Stimulated activated CD4-positive, alpha-beta T cell treated with anti-CD3 and anti-CD28 coated beads, Interleukin-12 subunit alpha, Interleukin-12 subunit beta, amount 100 ng/mL, for 24 hours (primary cell): Measurements from ENCODE around the gene ABCG2.
"Not testable (repeated sequence)": the region's sequence is repeated elsewhere in the genome, so short reads cannot be mapped to it uniquely, and the experiment has no call there.

ENCODE experiments used
- DNase-seq, 2 experiments: peaks; one replicate each; pipeline ENCODE4 v3.0.0-alpha.2; 2020; ENCODE audit warnings: low read depth in 2 of 2

ABCG2 gene

GRCh38 chr4:88166608-88167007, 8.2 kb upstream of the ABCG2 start:
- DNase-seq = no peak

- no peak for DNase-seq
These were observed 4.9 kb upstream of the ABCG2 start for GRCh38 chr4:88163336-88163735.

- no peak for DNase-seq
These were observed 4.2 kb upstream of the ABCG2 start for GRCh38 chr4:88162626-88163025.

- DNase-seq = no peak
These were observed 838 bp upstream of the ABCG2 start for GRCh38 chr4:88159229-88159725.

GRCh38 chr4:88158038-88158488, 376 bp downstream of the ABCG2 start:
- peak in 1 of 2 experiments; percentile 10 for DNase-seq

- DNase-seq = not testable (repeated sequence)
These were observed 6.1 kb downstream of the ABCG2 start for GRCh38 chr4:88152331-88152730.

- no peak for DNase-seq
These were observed 9.9 kb downstream of the ABCG2 start for GRCh38 chr4:88148560-88148959.

GRCh38 chr4:88147799-88148217, 10.6 kb downstream of the ABCG2 start:
- no peak for DNase-seq

GRCh38 chr4:88146891-88147290, 11.5 kb downstream of the ABCG2 start:
- DNase-seq = no peak

- no peak for DNase-seq
These were observed 13.6 kb downstream of the ABCG2 start for GRCh38 chr4:88144866-88145300.

GRCh38 chr4:88144048-88144447, 14.4 kb downstream of the ABCG2 start:
- no peak for DNase-seq

GRCh38 chr4:88143504-88143903, 14.9 kb downstream of the ABCG2 start:
- no peak for DNase-seq

GRCh38 chr4:88138561-88138960, 19.9 kb downstream of the ABCG2 start:
- DNase-seq = no peak

GRCh38 chr4:88137112-88137511, 21.3 kb downstream of the ABCG2 start:
- DNase-seq = no peak

GRCh38 chr4:88136249-88136648, 22.2 kb downstream of the ABCG2 start:
- no peak for DNase-seq

GRCh38 chr4:88135356-88135663, 23.1 kb downstream of the ABCG2 start:
- no peak for DNase-seq

GRCh38 chr4:88134536-88135355, 23.7 kb downstream of the ABCG2 start:
- no peak for DNase-seq

- no peak for DNase-seq
These were observed 24.3 kb downstream of the ABCG2 start for GRCh38 chr4:88134111-88134510.

GRCh38 chr4:88130544-88131305, 27.7 kb downstream of the ABCG2 start:
- DNase-seq = no peak

- no peak for DNase-seq
These were observed 28.4 kb downstream of the ABCG2 start for GRCh38 chr4:88130003-88130402.

- not testable (repeated sequence) for DNase-seq
These were observed 36.2 kb downstream of the ABCG2 start for GRCh38 chr4:88122260-88122659.

- DNase-seq = no peak
These were observed 38.5 kb downstream of the ABCG2 start for GRCh38 chr4:88119943-88120342.

- DNase-seq = no peak
These were observed 42.9 kb downstream of the ABCG2 start for GRCh38 chr4:88115587-88115986.
